ENCODE results near the gene GDI1.
A peak's percentile ranks its signal among the peaks of the same experiment; 100 is the strongest.

The GDI1 gene

GRCh38 chrX:154458116-154458953 lies 21.4 kb downstream of the GDI1 start, which contains the start of gene PLXNA3:
TSS of gene PLXNA3 (plus strand) at chrX:154458281. CDS start at chrX:154460184, 1,903 bp downstream.
- peak; percentile 74 for DNase-seq (ENCODE audit: low read depth)
- H3K27me3 ChIP-seq (replicated peaks; ENCODE audit: control insufficient read depth, insufficient read depth, low read length): no peaks in the 10 kb centered on the region

GRCh38 chrX:154458954-154459778 lies 22.2 kb downstream of the GDI1 start:
- Histone ChIP-seq H3K9ac (ENCODE audit: low read length) (peak overlapping the region; percentile 90), H3K4me1 (ENCODE audit: control insufficient read depth, insufficient read depth, low read length) (no peaks in the 10 kb centered on the region), H3K4me3 (ENCODE audit: low read length) (peak overlapping the region; percentile 84), H3K36me3 (ENCODE audit: control insufficient read depth, insufficient read depth, low read length, severe bottlenecking) (peaks cover 28% of the 10 kb centered on the region), H3K27me3 (replicated peaks; ENCODE audit: control insufficient read depth, insufficient read depth, low read length) (no peaks in the 10 kb centered on the region), H3K9me3 (ENCODE audit: control insufficient read depth, low read length) (no peaks in the 10 kb centered on the region)
- DNase-seq (ENCODE audit: low read depth): peak; percentile 56

More at GRCh38 chrX:154458116-154458953, 21.4 kb downstream of the GDI1 start, which contains the start of gene PLXNA3:
- H3K9ac ChIP-seq (ENCODE audit: low read length): peak within 1 kb of the TSS; percentile 90
- no peaks in the 10 kb centered on the region for H3K9me3 ChIP-seq (ENCODE audit: control insufficient read depth, low read length)
- H3K4me1 ChIP-seq (ENCODE audit: control insufficient read depth, insufficient read depth, low read length): no peaks in the 10 kb centered on the region
- H3K36me3 ChIP-seq (ENCODE audit: control insufficient read depth, insufficient read depth, low read length, severe bottlenecking): peaks cover 22% of the 10 kb centered on the region
- H3K4me3 ChIP-seq (ENCODE audit: low read length): peak within 1 kb of the TSS; percentile 84

GRCh38 chrX:154459832-154460231 lies 22.9 kb downstream of the GDI1 start:
- Histone ChIP-seq H3K4me3 (ENCODE audit: low read length) (peak overlapping the region; percentile 84), H3K36me3 (ENCODE audit: control insufficient read depth, insufficient read depth, low read length, severe bottlenecking) (peaks cover 32% of the 10 kb centered on the region)
- DNase-seq (ENCODE audit: low read depth): peak; percentile 31

GRCh38 chrX:154460326-154460725 lies 23.4 kb downstream of the GDI1 start:
- Histone ChIP-seq H3K27me3 (replicated peaks; ENCODE audit: control insufficient read depth, insufficient read depth, low read length) (no peaks in the 10 kb centered on the region), H3K4me3 (ENCODE audit: low read length) (peak overlapping the region; percentile 84), H3K9me3 (ENCODE audit: control insufficient read depth, low read length) (no peaks in the 10 kb centered on the region), H3K9ac (ENCODE audit: low read length) (peak overlapping the region; percentile 64), H3K4me1 (ENCODE audit: control insufficient read depth, insufficient read depth, low read length) (no peaks in the 10 kb centered on the region), H3K36me3 (ENCODE audit: control insufficient read depth, insufficient read depth, low read length, severe bottlenecking) (peaks cover 35% of the 10 kb centered on the region)
- DNase-seq (ENCODE audit: low read depth): no peak

More at GRCh38 chrX:154459832-154460231, 22.9 kb downstream of the GDI1 start:
- Histone ChIP-seq H3K9me3 (ENCODE audit: control insufficient read depth, low read length) (no peaks in the 10 kb centered on the region), H3K27me3 (replicated peaks; ENCODE audit: control insufficient read depth, insufficient read depth, low read length) (no peaks in the 10 kb centered on the region), H3K9ac (ENCODE audit: low read length) (peak overlapping the region; percentile 64), H3K4me1 (ENCODE audit: control insufficient read depth, insufficient read depth, low read length) (no peaks in the 10 kb centered on the region)

- peaks cover 51% of the 10 kb centered on the region for H3K36me3 ChIP-seq (ENCODE audit: control insufficient read depth, insufficient read depth, low read length, severe bottlenecking)
- H3K9ac ChIP-seq (ENCODE audit: low read length): no peak overlapping the region
- no peak overlapping the region for H3K4me3 ChIP-seq (ENCODE audit: low read length)
- no peaks in the 10 kb centered on the region for H3K9me3 ChIP-seq (ENCODE audit: control insufficient read depth, low read length)
- H3K4me1 ChIP-seq (ENCODE audit: control insufficient read depth, insufficient read depth, low read length): no peaks in the 10 kb centered on the region
- no peaks in the 10 kb centered on the region for H3K27me3 ChIP-seq (replicated peaks; ENCODE audit: control insufficient read depth, insufficient read depth, low read length)
- DNase-seq (ENCODE audit: low read depth): no peak
These were observed 25.4 kb downstream of the GDI1 start for GRCh38 chrX:154462396-154462795.

GRCh38 chrX:154463611-154464220 lies 26.8 kb downstream of the GDI1 start:
- Histone ChIP-seq H3K9ac (ENCODE audit: low read length) (no peak overlapping the region), H3K27me3 (replicated peaks; ENCODE audit: control insufficient read depth, insufficient read depth, low read length) (no peaks in the 10 kb centered on the region), H3K4me1 (ENCODE audit: control insufficient read depth, insufficient read depth, low read length) (no peaks in the 10 kb centered on the region), H3K4me3 (ENCODE audit: low read length) (no peak overlapping the region), H3K36me3 (ENCODE audit: control insufficient read depth, insufficient read depth, low read length, severe bottlenecking) (peaks cover 57% of the 10 kb centered on the region), H3K9me3 (ENCODE audit: control insufficient read depth, low read length) (no peaks in the 10 kb centered on the region)
- DNase-seq (ENCODE audit: low read depth): no peak

- Histone ChIP-seq H3K36me3 (ENCODE audit: control insufficient read depth, insufficient read depth, low read length, severe bottlenecking) (peaks cover 69% of the 10 kb centered on the region), H3K9ac (ENCODE audit: low read length) (no peak overlapping the region), H3K9me3 (ENCODE audit: control insufficient read depth, low read length) (no peaks in the 10 kb centered on the region), H3K27me3 (replicated peaks; ENCODE audit: control insufficient read depth, insufficient read depth, low read length) (no peaks in the 10 kb centered on the region), H3K4me3 (ENCODE audit: low read length) (no peak overlapping the region), H3K4me1 (ENCODE audit: control insufficient read depth, insufficient read depth, low read length) (no peaks in the 10 kb centered on the region)
- no peak for DNase-seq (ENCODE audit: low read depth)
These were observed 27.9 kb downstream of the GDI1 start for GRCh38 chrX:154464806-154465365.

- Histone ChIP-seq H3K9me3 (ENCODE audit: control insufficient read depth, low read length) (no peaks in the 10 kb centered on the region), H3K36me3 (ENCODE audit: control insufficient read depth, insufficient read depth, low read length, severe bottlenecking) (peaks cover 76% of the 10 kb centered on the region), H3K4me1 (ENCODE audit: control insufficient read depth, insufficient read depth, low read length) (no peaks in the 10 kb centered on the region), H3K9ac (ENCODE audit: low read length) (no peak overlapping the region), H3K4me3 (ENCODE audit: low read length) (no peak overlapping the region), H3K27me3 (replicated peaks; ENCODE audit: control insufficient read depth, insufficient read depth, low read length) (no peaks in the 10 kb centered on the region)
- no peak for DNase-seq (ENCODE audit: low read depth)
These were observed 28.6 kb downstream of the GDI1 start for GRCh38 chrX:154465601-154466000.

- H3K27me3 ChIP-seq (replicated peaks; ENCODE audit: control insufficient read depth, insufficient read depth, low read length): no peaks in the 10 kb centered on the region
- no peak overlapping the region for H3K9ac ChIP-seq (ENCODE audit: low read length)
- H3K4me1 ChIP-seq (ENCODE audit: control insufficient read depth, insufficient read depth, low read length): no peaks in the 10 kb centered on the region
- peaks cover 80% of the 10 kb centered on the region for H3K36me3 ChIP-seq (ENCODE audit: control insufficient read depth, insufficient read depth, low read length, severe bottlenecking)
- H3K4me3 ChIP-seq (ENCODE audit: low read length): no peak overlapping the region
- no peaks in the 10 kb centered on the region for H3K9me3 ChIP-seq (ENCODE audit: control insufficient read depth, low read length)
- DNase-seq (ENCODE audit: low read depth): no peak
These were observed 29.1 kb downstream of the GDI1 start for GRCh38 chrX:154466036-154466435.

GRCh38 chrX:154466907-154467306 lies 30.0 kb downstream of the GDI1 start:
- Histone ChIP-seq H3K9ac (ENCODE audit: low read length) (no peak overlapping the region), H3K27me3 (replicated peaks; ENCODE audit: control insufficient read depth, insufficient read depth, low read length) (no peaks in the 10 kb centered on the region), H3K4me3 (ENCODE audit: low read length) (no peak overlapping the region), H3K4me1 (ENCODE audit: control insufficient read depth, insufficient read depth, low read length) (no peaks in the 10 kb centered on the region), H3K9me3 (ENCODE audit: control insufficient read depth, low read length) (no peaks in the 10 kb centered on the region), H3K36me3 (ENCODE audit: control insufficient read depth, insufficient read depth, low read length, severe bottlenecking) (peaks cover 80% of the 10 kb centered on the region)
- no peak for DNase-seq (ENCODE audit: low read depth)
